ENCODE measurements around the gene LUZP4. TPM values are rescaled to one million over a fixed set of nuclear protein-coding genes. Genes with fewer than 3 reads are reported as not detected.

LUZP4 gene
- total RNA-seq, 1 experiment from 2014 or later, result not detected

DNA sequence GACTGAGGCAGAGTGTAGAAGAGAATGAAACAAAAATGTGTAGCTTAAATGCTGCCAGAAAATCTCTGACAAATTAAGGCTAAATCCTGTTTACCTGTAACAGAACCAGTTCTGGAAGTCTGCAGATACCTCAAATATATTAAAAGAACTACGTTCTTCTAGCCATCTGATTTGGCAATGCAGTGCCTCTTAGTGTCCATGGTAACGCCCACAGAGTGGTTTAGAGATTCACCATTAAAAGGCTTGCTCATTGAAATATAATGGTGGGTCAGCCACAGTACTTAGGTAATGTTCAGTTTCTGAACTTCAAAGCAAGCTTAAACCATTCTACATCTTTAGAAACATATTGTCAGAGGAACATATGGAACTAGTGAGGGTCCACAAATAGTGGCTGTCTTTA, 23.2 kb upstream of the LUZP4 start:
- POLR2A ChIA-PET, result no interaction called here
- peaks cover 10% of the 10 kb centered on the region; the same call in 1 of the 2 replicates for H3K4me1 Mint-ChIP-seq
- TF ChIP-seq RORB (CRISPR knock-in tag; IDR thresholded peaks at IDR 0.05) (no peak), ZNF219 (CRISPR knock-in tag; IDR thresholded peaks at IDR 0.05; ENCODE audit: borderline replicate concordance) (no peak), ZNF671 (CRISPR knock-in tag; IDR thresholded peaks at IDR 0.05) (no peak), NFYB (CRISPR knock-in tag; conservative IDR thresholded peaks at IDR 0.05; ENCODE audit: low read depth) (no peak), SMAD4 (CRISPR knock-in tag; IDR thresholded peaks at IDR 0.05) (no peak), SMAD3 (CRISPR knock-in tag; IDR thresholded peaks at IDR 0.05; ENCODE audit: borderline replicate concordance) (no peak)
- TF ChIP-seq, protein P1, sequence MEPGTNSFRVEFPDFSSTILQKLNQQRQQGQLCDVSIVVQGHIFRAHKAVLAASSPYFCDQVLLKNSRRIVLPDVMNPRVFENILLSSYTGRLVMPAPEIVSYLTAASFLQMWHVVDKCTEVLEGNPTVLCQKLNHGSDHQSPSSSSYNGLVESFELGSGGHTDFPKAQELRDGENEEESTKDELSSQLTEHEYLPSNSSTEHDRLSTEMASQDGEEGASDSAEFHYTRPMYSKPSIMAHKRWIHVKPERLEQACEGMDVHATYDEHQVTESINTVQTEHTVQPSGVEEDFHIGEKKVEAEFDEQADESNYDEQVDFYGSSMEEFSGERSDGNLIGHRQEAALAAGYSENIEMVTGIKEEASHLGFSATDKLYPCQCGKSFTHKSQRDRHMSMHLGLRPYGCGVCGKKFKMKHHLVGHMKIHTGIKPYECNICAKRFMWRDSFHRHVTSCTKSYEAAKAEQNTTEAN (CRISPR knock-in tag; IDR thresholded peaks at IDR 0.05), result no peak
- TF ChIP-seq, protein P2, sequence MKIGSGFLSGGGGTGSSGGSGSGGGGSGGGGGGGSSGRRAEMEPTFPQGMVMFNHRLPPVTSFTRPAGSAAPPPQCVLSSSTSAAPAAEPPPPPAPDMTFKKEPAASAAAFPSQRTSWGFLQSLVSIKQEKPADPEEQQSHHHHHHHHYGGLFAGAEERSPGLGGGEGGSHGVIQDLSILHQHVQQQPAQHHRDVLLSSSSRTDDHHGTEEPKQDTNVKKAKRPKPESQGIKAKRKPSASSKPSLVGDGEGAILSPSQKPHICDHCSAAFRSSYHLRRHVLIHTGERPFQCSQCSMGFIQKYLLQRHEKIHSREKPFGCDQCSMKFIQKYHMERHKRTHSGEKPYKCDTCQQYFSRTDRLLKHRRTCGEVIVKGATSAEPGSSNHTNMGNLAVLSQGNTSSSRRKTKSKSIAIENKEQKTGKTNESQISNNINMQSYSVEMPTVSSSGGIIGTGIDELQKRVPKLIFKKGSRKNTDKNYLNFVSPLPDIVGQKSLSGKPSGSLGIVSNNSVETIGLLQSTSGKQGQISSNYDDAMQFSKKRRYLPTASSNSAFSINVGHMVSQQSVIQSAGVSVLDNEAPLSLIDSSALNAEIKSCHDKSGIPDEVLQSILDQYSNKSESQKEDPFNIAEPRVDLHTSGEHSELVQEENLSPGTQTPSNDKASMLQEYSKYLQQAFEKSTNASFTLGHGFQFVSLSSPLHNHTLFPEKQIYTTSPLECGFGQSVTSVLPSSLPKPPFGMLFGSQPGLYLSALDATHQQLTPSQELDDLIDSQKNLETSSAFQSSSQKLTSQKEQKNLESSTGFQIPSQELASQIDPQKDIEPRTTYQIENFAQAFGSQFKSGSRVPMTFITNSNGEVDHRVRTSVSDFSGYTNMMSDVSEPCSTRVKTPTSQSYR (CRISPR knock-in tag; IDR thresholded peaks at IDR 0.05), result no peak
- TF ChIP-seq, protein P3, sequence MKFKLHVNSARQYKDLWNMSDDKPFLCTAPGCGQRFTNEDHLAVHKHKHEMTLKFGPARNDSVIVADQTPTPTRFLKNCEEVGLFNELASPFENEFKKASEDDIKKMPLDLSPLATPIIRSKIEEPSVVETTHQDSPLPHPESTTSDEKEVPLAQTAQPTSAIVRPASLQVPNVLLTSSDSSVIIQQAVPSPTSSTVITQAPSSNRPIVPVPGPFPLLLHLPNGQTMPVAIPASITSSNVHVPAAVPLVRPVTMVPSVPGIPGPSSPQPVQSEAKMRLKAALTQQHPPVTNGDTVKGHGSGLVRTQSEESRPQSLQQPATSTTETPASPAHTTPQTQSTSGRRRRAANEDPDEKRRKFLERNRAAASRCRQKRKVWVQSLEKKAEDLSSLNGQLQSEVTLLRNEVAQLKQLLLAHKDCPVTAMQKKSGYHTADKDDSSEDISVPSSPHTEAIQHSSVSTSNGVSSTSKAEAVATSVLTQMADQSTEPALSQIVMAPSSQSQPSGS (CRISPR knock-in tag; IDR thresholded peaks at IDR 0.05; ENCODE audit: borderline replicate concordance, low read depth), result no peak
- TF ChIP-seq, protein P4, sequence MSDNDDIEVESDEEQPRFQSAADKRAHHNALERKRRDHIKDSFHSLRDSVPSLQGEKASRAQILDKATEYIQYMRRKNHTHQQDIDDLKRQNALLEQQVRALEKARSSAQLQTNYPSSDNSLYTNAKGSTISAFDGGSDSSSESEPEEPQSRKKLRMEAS (CRISPR knock-in tag; IDR thresholded peaks at IDR 0.05), result no peak
- TF ChIP-seq, protein P5, sequence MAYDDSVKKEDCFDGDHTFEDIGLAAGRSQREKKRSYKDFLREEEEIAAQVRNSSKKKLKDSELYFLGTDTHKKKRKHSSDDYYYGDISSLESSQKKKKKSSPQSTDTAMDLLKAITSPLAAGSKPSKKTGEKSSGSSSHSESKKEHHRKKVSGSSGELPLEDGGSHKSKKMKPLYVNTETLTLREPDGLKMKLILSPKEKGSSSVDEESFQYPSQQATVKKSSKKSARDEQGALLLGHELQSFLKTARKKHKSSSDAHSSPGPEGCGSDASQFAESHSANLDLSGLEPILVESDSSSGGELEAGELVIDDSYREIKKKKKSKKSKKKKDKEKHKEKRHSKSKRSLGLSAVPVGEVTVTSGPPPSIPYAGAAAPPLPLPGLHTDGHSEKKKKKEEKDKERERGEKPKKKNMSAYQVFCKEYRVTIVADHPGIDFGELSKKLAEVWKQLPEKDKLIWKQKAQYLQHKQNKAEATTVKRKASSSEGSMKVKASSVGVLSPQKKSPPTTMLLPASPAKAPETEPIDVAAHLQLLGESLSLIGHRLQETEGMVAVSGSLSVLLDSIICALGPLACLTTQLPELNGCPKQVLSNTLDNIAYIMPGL (CRISPR knock-in tag; IDR thresholded peaks at IDR 0.05), result no peak
- TF ChIP-seq, protein P6, sequence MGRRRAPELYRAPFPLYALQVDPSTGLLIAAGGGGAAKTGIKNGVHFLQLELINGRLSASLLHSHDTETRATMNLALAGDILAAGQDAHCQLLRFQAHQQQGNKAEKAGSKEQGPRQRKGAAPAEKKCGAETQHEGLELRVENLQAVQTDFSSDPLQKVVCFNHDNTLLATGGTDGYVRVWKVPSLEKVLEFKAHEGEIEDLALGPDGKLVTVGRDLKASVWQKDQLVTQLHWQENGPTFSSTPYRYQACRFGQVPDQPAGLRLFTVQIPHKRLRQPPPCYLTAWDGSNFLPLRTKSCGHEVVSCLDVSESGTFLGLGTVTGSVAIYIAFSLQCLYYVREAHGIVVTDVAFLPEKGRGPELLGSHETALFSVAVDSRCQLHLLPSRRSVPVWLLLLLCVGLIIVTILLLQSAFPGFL (CRISPR knock-in tag; IDR thresholded peaks at IDR 0.05; ENCODE audit: borderline replicate concordance), result no peak
- H3K4me3 Mint-ChIP-seq, result no peak overlapping the region
- ATAC-seq (no peak), DNase-seq (ENCODE audit: low spot score) (no peak)
- no peaks in the 10 kb centered on the region for H3K36me3 Mint-ChIP-seq
- peaks cover 5% of the 10 kb centered on the region; the same call in 1 of the 2 replicates for H3K27me3 Mint-ChIP-seq (ENCODE audit: low read depth)
- CTCF ChIA-PET, result no interaction called here
- H3K9me3 Mint-ChIP-seq, result no peaks in the 10 kb centered on the region
- H3K27ac Mint-ChIP-seq, result no peak overlapping the region

DNA sequence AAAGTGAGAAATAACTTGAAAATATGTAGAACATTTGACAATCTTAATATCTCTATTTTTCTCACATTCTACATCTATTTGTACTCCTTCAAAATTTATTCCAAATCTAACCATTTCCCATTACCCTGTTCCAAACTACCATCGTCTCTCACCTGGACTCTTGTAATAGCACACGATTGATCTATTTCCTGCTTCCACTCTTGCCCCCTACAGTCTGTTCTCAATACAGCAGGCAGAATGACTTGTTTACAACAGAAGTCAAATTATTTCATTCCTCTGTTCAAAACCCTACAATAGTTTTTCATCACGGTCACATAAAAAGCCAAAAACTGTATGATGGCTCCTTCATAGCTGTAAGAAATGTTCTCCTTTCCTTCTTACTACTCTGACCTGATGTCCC, 21.1 kb upstream of the LUZP4 start:
- no peak for DNase-seq (ENCODE audit: low spot score)
- peak; percentile 71 for ATAC-seq
- Mint-ChIP-seq H3K4me1 (peaks cover 8% of the 10 kb centered on the region; the same call in 1 of the 2 replicates), H3K4me3 (no peak overlapping the region), H3K36me3 (no peaks in the 10 kb centered on the region), H3K27me3 (ENCODE audit: low read depth) (0 out of 2 replicates have a peak, but pooled peaks cover under 1% of the 10 kb centered on the region), H3K9me3 (no peaks in the 10 kb centered on the region), H3K27ac (peak overlapping the region; percentile 29; the same call in 1 of the 2 replicates)
- POLR2A ChIA-PET, result no interaction called here
- CTCF ChIA-PET, result no interaction called here
- no peak for TF ChIP-seq ZNF232 (CRISPR knock-in tag; IDR thresholded peaks at IDR 0.05)
- TF ChIP-seq, protein P7, sequence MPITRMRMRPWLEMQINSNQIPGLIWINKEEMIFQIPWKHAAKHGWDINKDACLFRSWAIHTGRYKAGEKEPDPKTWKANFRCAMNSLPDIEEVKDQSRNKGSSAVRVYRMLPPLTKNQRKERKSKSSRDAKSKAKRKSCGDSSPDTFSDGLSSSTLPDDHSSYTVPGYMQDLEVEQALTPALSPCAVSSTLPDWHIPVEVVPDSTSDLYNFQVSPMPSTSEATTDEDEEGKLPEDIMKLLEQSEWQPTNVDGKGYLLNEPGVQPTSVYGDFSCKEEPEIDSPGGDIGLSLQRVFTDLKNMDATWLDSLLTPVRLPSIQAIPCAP (CRISPR knock-in tag; IDR thresholded peaks at IDR 0.05), result no peak
- TF ChIP-seq ZNF121 (CRISPR knock-in tag; IDR thresholded peaks at IDR 0.05), result no peak
- no peak for TF ChIP-seq ATF1 (CRISPR knock-in tag; IDR thresholded peaks at IDR 0.05)
- TF ChIP-seq, protein P8, sequence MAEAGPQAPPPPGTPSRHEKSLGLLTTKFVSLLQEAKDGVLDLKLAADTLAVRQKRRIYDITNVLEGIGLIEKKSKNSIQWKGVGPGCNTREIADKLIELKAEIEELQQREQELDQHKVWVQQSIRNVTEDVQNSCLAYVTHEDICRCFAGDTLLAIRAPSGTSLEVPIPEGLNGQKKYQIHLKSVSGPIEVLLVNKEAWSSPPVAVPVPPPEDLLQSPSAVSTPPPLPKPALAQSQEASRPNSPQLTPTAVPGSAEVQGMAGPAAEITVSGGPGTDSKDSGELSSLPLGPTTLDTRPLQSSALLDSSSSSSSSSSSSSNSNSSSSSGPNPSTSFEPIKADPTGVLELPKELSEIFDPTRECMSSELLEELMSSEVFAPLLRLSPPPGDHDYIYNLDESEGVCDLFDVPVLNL (CRISPR knock-in tag; IDR thresholded peaks at IDR 0.05; ENCODE audit: borderline replicate concordance, low read depth), result no peak
- TF ChIP-seq, protein P9, sequence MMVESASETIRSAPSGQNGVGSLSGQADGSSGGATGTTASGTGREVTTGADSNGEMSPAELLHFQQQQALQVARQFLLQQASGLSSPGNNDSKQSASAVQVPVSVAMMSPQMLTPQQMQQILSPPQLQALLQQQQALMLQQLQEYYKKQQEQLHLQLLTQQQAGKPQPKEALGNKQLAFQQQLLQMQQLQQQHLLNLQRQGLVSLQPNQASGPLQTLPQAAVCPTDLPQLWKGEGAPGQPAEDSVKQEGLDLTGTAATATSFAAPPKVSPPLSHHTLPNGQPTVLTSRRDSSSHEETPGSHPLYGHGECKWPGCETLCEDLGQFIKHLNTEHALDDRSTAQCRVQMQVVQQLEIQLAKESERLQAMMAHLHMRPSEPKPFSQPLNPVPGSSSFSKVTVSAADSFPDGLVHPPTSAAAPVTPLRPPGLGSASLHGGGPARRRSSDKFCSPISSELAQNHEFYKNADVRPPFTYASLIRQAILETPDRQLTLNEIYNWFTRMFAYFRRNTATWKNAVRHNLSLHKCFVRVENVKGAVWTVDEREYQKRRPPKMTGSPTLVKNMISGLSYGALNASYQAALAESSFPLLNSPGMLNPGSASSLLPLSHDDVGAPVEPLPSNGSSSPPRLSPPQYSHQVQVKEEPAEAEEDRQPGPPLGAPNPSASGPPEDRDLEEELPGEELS (CRISPR knock-in tag; IDR thresholded peaks at IDR 0.05), result no peak
- TF ChIP-seq FOXJ3 (CRISPR knock-in tag; IDR thresholded peaks at IDR 0.05; ENCODE audit: borderline replicate concordance), result no peak
- TF ChIP-seq ZBTB21 (CRISPR knock-in tag; IDR thresholded peaks at IDR 0.05; ENCODE audit: borderline replicate concordance), result no peak
- TF ChIP-seq, protein P10, sequence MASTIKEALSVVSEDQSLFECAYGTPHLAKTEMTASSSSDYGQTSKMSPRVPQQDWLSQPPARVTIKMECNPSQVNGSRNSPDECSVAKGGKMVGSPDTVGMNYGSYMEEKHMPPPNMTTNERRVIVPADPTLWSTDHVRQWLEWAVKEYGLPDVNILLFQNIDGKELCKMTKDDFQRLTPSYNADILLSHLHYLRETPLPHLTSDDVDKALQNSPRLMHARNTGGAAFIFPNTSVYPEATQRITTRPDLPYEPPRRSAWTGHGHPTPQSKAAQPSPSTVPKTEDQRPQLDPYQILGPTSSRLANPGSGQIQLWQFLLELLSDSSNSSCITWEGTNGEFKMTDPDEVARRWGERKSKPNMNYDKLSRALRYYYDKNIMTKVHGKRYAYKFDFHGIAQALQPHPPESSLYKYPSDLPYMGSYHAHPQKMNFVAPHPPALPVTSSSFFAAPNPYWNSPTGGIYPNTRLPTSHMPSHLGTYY (CRISPR knock-in tag; IDR thresholded peaks at IDR 0.05), result no peak

Measured in WTC11 (cell line).